Skeletal muscle cell (primary cell): Measurements from ENCODE around the gene TTYH1.
A peak's percentile ranks its signal among the peaks of the same experiment; 100 is the strongest.
"Not testable (repeated sequence)": the region's sequence is repeated elsewhere in the genome, so short reads cannot be mapped to it uniquely, and the experiment has no call there.

Source experiments
- DNase-seq: peaks from one replicate; pipeline ENCODE4 v3.0.0-alpha.2; 2010; ENCODE audit warnings: low read depth
- H3K4me3 ChIP-seq: 2 replicates; pipeline ENCODE4 v1.5.1; 2011; ENCODE audit warnings: low read depth, mild to moderate bottlenecking, control low read depth, low read length, moderate library complexity

TTYH1 gene

DNA sequence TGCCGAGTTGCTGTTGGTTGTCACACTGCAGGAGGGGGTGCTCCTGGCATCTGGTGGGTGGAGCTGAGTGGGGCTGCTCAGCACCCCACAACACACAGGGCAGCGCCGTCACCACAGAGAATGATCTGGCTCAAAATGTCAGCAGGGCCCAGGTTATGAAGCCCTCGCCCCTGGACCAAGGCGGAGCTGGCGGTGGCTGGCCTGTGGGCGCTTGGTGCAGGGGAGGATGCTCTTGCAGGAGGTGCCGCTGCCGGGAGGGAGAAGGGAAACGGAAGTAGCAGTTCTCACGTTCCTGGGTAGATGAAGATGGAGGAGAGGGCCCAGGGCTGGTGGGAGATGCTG, 19.6 kb downstream of the TTYH1 start:
- no peak for DNase-seq
- no peak overlapping the region for H3K4me3 ChIP-seq

DNA sequence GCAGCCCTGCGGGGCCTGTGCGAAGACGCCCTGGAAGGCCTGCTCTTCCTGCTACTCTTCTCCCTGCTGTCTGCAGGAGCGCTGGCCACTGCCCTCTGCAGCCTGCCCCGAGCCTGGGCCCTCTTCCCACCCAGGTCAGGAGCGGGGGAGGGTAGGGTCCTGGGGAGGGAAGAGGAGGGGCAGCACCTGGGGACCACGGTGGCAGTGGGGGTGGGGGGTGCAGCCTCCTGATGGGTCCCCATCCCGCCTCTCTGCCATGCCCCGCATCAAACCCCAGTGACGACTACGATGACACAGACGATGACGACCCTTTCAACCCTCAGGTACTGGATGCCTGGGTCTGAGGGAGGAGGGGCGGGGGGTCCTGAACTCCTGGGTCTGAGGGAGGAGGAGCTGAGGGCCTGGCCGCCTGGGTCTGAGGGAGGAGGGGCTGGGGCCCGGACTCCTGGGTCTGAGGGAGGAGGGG, 20.3 kb downstream of the TTYH1 start:
- H3K4me3 ChIP-seq: no peak overlapping the region
- DNase-seq: no peak

DNA sequence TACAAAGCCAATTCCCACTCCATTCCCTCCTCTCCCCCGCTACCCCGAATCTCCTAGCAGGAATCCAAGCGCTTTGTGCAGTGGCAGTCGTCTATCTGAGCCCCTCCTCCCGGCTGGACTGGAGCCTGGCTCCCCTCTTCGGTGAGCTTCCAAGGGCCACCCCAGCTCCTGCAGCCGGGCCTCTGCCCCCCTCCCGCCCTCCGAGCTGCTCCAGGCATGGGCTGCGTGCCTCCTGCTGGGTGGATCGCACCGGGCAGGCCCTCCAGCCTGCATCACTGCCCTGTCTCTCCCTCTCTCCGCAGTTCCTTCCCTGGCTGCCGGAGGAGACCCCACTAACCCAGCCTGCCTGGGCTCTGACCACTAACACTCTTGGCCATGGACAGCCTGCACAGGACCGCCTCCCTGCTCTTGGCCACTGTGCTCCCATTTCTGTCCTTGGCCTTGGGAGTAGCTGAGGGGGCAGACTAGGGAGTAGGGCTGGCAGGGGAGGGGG, 20.8 kb downstream of the TTYH1 start:
- H3K4me3 ChIP-seq: no peak overlapping the region
- DNase-seq: no peak

DNA sequence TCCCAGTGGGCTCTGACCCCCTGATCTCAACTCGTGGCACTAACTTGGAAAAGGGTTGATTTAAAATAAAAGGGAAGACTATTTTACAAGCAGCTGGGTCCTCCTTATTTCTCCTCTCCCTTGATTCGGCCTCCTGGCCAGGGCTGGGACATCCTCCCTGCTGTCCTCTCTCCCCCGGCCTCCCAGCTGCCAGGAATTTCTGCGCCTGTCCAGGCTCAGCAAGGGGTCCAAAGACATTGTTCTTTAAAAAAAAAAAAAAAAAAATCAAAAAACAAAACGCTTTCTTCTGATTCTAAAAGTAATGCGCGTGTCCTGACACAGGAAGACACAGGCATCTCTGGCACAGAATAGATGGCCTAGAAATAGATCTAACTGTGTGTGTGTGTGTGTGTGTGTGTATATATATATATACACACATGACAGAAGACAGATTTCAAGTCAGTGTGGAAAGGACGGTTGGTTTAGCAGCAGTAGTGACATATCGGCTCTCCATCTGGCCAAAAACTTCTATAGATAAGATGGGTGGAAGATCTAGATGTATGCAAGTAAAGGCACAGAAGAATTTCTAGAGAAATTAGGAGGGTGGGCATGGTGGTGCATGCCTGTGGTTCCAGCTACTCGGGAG, 21.5 kb downstream of the TTYH1 start:
- no peak for DNase-seq

DNA sequence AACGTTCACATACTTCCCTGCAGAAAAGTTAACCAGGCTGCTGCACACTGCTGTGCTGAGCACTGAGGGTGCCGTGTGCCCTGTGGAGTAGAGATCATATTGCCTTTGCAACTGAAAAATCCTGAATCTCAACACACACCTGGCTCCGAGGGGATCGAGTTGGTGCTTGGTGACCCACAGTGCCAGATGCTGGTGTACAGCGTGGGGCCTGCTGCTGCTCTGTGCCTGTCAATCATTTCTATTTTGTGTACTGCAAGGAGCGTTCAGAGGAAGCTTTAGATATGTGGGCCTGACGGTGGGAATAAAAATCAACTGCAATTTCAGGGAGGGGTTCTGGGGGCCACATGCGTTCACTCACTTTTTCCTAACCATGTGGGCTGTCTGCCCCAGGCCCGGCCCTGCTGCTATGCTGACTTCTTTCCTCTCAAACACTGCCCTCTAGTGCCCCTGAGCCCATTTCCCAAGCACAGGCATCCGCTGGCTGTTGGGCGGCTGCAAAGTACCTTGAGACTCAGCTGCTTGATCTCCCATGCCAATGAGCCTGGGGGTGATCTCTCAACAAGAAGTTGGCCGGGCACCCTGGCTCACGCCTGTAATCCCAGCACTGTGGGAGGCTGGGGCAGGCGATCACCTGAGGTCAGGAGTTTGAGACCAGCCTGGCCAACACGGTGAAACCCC, 24.0 kb downstream of the TTYH1 start:
- no peak for DNase-seq
- H3K4me3 ChIP-seq: no peak overlapping the region

More for the DNA sequence above, 21.5 kb downstream of the TTYH1 start:
- H3K4me3 ChIP-seq: no peak overlapping the region

DNA sequence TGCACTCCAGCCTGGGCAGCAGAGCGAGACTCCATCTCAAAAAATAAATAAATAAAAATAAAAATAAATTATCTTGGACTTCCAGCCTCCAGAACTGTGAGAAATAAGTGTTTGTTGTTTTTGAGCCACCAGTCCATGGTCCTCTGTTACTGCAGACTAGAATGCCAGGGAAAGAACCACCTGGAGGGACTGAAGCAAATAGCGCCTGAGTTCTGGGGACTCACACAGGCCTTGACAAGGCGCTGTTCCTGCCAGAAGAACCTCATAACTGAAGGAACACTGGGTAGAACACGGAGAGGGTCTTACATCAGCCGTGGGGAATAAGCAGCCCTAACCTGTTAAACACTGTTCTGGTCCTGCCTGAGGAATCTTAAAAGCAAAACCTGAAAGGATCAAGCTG, 25.4 kb downstream of the TTYH1 start:
- no peak overlapping the region for H3K4me3 ChIP-seq
- no peak for DNase-seq

DNA sequence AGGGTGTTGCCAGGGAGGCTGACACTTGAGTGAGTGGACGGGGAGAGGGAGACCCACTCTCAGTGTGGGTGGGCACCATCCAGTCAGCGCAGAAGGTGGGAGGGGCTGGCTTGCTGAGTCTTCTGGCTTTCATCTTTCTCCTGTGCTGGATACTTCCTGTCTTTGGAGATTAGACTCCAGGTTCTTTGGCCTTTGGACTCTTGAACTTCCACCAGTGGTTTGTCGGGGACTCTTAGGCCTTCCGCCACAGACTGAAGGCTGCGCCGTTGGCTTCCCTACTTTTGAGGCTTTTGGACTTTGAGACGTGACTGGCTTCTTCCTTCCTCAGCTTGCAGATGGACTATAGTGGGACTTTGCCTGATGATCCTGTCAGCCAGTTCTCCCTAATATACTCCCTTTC, 29.5 kb downstream of the TTYH1 start:
- DNase-seq: no peak
- no peak overlapping the region for H3K4me3 ChIP-seq

DNA sequence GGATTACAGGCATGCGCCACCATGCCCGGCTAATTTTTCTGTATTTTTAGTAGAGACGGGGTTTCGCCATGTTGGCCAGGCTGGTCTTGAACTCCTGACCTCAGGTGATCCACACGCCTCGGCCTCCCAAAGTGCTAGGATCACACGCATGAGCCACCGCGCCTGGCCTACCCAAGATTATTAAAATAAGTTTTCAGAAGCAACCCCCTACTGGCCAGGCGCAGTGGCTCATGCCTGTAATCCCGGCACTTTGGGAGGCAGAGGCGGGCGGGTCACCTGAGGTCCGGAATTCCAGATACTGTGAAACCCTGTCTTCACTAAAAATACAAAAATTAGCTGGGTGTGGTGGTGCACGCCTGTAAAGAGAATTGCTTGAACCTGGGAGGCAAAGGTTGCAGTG, 31.1 kb downstream of the TTYH1 start:
- not testable (repeated sequence) for DNase-seq, H3K4me3 ChIP-seq

DNA sequence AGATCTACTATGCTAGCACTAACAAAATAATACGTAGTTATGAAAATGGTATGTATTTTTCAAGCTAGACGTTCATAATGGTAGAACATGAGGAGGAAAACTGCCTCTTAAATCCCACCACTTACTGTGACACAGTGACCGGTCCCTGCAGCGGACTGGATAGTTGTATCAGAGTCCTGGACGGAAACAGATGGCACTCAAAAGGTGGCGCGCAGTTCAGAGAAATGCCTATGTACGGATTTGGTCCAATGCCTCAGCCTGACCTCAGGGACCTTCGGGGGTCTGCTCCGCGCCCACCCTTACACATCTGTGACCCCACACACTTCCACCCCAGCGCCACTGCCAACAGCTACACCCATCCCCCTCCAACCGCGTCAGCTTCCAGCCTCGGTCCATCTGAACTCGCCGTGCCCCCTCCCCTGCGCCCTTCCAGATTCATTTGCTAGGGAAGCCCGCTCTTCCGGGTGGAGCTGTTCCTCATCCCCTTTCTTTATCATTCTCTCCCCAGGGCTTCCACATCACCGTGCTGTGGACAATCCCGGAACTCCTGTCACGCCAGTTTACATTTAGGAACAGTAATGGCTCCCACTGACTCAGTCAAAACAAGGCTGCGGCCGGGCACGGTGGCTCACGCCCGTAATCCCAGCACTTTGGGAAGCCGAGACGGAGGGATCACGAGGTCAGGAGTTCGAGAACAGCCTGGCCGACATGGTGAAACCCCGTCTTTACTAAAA, 32.9 kb downstream of the TTYH1 start:
- H3K4me3 ChIP-seq: peak overlapping the region; percentile 95
- no peak for DNase-seq

DNA sequence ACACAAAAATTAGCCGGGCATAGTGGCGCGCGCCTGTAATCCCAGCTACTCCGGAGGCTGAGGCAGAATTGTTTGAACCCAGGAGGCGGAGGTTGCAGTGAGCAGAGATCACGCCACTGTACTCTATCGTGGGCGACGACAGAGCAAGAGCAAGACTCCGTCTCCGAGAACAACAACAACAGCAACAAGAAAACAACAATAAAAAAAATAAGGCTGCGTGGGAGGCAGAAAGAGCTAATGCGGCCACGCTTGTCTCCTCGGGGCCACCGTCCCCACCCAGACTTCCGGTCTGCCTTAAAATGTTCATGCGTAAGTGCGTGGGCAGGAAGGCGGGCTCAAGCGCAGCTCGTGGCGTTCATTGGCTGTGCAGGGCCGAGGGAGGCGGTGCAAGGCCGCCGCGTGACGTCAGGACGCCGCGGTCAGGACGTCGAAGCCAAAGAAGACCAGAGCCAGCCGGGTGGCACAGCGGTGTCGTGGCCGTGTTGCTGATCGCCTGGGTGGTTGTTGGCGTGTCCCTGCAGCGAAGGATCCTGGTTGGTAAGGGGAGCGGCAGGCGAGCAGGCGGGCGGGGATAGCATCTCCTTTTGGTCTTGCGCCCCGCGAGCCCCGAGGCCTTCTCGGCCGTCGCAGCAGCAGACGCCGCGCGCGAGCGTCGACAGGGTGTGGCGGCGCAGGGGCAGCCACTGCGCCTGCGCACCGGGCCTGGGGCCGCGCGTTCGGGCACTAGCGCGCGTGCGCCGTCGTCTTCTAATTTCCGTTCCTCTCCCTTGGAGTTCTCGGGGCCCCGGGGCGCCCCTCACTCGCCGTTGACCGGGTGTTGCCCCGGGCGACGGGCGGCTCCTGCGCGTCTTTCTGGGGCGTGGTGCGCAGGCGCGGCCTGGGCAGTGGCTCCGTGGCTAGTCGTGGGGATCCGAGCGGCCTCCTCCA, 33.8 kb downstream of the TTYH1 start, which contains the start of gene LENG8:
Gene LENG8 (plus strand): TSS at position 426 of the 927 bp plus-strand sequence. CDS start 2,146 bp downstream, outside the sequence.
- H3K4me3 ChIP-seq: peak within 1 kb of the TSS; percentile 95
- peak; percentile 95 for DNase-seq

DNA sequence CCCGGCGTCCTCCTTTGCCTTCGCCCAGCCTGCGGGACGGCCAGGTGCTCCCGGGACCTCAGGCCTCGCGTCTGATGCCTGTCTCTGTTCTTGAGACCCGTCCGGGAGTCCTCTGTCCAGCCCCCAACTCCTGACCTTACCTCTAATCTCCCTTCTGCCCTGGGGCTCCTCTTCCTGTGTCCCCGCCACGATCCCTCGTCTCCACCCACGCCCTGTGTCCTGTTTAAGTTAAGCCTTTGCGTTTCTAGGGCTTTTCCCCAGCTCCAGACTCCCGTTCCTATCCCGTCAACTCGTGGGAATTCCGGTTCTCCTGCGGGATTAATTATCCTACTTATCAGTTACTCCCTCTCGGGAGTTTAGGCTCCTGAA, 34.4 kb downstream of the TTYH1 start:
- DNase-seq: no peak
- H3K4me3 ChIP-seq: peak overlapping the region; percentile 95

DNA sequence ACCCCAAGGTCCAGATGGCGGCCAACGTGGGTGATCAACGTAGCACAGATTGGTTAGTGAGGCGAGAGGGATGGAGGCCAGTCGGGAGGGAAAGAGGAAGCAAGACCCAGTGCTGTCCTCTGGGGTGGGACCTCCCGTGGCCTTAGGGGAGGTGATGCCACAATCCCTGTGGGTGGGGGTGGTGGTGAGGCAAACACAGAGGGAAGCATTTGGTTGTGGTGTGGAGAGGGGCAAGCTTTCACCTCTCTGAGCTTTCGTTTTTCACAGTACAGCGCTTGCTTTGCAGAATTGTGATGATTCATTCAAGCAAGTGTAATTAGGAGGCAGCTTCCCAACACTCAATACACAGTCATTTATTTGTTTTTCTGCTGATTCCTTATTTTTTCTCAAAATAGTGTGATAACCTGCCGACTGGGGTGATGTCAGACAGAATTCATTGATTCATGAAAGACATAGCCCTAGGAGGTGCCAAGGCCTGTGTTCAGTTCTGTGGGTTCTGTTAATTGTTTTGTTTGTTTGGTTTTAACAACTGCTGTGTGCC, 36.1 kb downstream of the TTYH1 start:
- no peak for DNase-seq
- peak overlapping the region; percentile 0 for H3K4me3 ChIP-seq

DNA sequence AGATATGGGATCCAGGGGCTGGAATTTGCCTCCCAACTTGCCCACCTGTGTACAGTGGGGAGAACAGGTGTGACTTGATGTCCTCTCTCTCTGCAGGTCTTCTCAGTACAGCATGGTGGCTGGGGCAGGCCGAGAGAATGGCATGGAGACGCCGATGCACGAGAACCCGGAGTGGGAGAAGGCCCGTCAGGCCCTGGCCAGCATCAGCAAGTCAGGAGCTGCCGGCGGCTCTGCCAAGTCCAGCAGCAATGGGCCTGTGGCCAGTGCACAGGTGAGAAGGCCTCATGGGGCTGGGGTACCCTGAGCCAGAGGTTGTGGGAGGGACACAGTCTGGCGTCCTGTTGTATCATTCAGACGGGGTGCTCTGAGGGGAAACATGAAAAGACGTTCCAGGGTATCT, 36.7 kb downstream of the TTYH1 start:
- no peak for DNase-seq
- H3K4me3 ChIP-seq: no peak overlapping the region

DNA sequence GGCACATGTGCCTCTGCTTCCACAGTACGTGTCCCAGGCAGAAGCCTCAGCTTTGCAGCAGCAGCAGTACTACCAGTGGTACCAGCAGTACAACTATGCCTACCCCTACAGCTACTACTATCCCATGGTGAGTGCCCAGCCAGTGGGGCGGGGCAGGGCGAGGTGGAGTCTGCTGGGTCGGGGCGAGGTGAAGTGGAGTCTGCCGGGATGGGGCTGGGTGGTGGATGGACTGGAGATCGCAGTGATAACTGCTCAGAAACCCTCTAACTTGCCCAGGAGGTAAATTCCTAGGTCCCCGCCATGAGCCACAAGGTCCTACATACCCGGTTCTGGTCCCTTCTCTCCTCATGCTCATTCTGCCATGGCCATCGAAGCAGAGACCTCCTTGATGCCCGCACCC, 37.4 kb downstream of the TTYH1 start:
- DNase-seq: no peak
- H3K4me3 ChIP-seq: no peak overlapping the region

DNA sequence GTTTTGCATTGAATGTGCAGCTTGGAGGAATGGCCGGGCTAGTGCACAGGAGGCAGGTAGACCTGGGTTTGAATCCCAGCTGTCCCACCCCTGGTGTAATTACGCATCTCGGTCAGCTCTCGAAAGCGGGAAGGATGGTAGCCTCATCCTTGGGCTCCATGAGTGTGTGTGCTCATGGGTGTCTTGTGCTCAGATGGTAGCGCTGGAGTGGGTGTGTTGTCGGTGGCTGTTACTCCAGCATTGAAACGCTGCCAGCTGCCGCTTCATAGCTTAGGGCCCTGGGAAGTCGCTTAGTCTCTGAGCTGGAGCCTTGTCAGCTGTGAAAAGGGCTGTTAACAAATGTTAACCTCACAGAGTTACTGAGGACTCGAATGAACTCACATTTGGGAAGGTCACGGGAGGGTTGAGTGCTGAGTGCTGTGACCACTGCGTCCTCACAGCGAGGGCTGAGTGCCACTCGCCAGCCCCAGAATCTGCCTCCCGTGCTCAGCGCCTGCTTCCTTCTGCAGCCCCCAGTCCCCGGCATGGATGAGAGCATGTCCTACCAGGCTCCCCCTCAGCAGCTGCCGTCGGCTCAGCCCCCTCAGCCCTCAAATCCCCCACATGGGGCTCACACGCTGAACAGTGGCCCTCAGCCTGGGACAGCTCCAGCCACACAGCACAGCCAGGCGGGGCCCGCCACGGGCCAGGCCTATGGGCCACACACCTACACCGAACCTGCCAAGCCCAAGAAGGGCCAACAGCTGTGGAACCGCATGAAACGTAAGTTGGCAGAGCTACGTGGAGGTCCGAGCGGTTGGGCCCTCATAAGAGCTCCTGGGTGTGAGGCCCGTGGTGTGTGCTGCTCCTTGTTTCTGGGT, 38.9 kb downstream of the TTYH1 start:
- DNase-seq: no peak

DNA sequence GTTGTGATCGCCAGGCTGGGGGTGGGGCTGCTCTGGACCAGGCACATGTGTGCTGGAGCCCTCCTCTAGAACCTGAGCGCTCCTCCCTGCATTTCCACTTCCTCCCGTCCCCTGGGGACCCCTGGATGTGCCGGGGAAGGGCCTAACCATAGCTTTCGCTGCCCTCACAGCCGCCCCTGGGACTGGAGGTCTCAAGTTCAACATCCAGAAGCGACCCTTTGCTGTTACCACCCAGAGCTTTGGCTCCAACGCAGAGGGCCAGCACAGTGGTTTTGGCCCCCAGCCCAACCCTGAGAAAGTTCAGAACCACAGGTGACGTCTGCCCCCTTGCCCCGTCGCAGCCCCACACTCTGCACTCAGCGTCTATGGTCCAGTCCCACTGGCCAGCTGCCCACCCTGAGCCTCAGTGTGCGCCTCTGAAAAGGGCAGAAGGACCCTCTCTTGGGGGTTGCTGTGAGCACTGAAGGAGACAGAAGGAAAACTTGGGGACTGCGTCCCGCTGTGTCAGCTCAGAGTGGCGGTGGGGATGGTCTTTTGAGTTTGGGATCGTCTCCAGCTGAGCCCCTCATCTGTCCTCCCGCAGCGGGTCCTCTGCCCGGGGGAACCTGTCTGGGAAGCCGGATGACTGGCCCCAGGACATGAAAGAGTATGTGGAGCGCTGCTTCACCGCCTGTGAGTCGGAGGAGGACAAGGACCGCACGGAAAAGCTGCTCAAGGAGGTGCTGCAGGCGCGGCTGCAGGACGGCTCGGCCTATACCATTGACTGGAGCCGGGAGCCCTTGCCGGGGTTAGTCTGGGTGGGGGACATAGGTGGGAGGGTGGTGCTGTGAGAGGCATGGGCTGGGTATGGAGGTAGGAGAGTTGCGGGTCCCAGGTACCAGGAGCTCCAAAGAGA, 39.8 kb downstream of the TTYH1 start:
- no peak for DNase-seq
- H3K4me3 ChIP-seq: no peak overlapping the region

More for the DNA sequence above, 38.9 kb downstream of the TTYH1 start:
- no peak overlapping the region for H3K4me3 ChIP-seq

DNA sequence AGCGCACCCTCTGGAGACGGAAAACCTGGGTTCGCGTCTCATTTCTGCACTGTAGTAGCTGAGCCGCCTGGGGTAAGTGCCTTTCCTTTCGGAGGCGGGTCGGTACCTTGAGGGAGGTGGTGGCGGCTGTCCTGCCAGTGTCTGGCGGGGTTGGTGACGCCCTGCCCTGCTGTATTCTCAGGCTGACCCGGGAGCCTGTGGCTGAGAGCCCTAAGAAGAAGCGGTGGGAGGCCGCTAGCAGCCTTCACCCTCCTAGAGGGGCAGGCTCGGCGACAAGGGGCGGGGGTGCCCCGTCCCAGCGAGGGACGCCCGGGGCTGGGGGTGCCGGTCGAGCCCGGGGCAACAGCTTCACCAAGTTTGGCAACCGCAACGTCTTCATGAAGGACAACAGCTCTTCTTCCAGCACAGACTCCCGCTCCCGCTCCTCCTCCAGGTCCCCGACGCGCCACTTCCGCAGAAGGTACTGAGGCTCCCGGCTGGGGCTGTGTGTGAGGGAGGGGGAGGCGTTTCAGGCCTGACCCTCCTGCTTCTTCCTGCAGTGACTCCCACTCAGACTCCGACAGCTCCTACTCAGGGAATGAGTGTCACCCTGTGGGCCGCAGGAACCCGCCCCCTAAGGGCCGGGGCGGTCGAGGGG, 40.6 kb downstream of the TTYH1 start:
- H3K4me3 ChIP-seq: no peak overlapping the region
- DNase-seq: no peak
